NCI-H748 treated with DMSO at 0.1 percent for 48 hours (cell line): ENCODE results near the gene RAMP3.
"Not testable (repeated sequence)": the region's sequence is repeated elsewhere in the genome, so short reads cannot be mapped to it uniquely, and the experiment has no call there.

Experiments
- DNase-seq: peaks from one replicate; lab custom pipeline; 2025; lab: John Stamatoyannopoulos, UW

Gene RAMP3

GRCh38 chr7:45193828-45194227 is 36.2 kb downstream of the RAMP3 start:
- no peak for DNase-seq

DNA sequence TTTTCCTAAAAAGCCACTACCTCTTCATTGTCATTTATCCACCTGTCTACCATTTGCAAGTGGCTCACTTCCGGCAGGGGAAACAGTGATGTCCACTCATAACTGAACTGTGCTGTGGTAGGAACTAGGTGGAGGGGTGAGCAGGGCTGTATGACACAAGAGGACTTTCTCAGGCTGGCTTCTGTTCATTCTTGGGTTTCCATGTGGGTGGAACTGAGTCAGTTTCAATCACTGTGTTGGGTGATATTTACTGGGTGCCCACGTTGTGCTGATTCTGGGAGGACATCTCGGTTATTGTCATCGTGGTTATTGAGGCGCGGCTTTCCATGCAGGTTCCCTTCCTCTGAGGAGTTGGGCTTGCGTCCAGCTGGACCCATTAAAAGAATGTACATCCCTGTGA is 38.8 kb downstream of the RAMP3 start:
- no peak for DNase-seq

DNA sequence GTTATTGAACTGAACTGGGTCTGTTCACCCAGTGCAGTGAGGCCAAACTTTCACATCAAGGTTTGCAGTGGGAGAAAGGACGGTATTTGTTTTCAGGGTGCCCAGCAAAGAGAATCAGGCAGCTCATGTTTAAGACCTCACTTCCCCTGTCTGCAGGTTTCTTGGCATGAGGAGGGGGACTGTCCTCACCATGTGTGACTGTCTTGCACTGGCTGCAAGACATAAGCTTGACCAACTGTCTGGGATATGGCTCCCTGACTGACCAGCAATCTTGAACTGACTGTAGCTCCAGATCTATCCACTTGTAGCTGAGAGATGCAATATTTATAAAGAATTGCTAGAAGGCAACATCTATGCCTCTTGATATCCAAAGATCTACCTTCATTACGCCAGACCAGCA is 39.9 kb downstream of the RAMP3 start:
- no peak for DNase-seq

- DNase-seq = no peak
Measured at GRCh38 chr7:45198986-45199385, 41.4 kb downstream of the RAMP3 start.

GRCh38 chr7:45199506-45199905 is 41.9 kb downstream of the RAMP3 start:
- no peak for DNase-seq

- no peak for DNase-seq
Measured at GRCh38 chr7:45202625-45203024, 45.0 kb downstream of the RAMP3 start.

GRCh38 chr7:45203036-45203435 is 45.4 kb downstream of the RAMP3 start:
- DNase-seq = no peak

- DNase-seq = no peak
Measured at GRCh38 chr7:45203459-45203858, 45.9 kb downstream of the RAMP3 start.

- DNase-seq = no peak
Measured at GRCh38 chr7:45203936-45204445, 46.4 kb downstream of the RAMP3 start.

- not testable (repeated sequence) for DNase-seq
Measured at GRCh38 chr7:45206266-45206665, 48.7 kb downstream of the RAMP3 start.

DNA sequence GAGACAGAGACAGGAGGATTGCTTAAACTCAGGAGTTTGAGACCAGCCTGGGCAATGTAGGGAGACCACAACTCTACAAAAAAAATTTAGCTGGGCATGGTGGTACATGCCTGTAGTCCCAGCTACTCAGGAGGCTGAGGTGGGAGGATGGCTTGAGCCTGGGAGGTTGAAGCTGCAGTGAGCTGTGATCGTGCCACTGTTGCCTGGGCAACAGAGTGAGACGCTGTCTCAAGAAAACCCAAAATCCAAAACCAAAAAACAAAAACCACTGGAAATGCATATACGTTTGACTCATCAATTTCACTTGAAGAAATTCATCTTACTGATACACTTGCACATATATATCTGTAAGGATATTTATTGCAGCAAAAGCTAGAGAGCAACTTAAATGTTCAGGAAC is 52.3 kb downstream of the RAMP3 start:
- not testable (repeated sequence) for DNase-seq

GRCh38 chr7:45211066-45211465 is 53.5 kb downstream of the RAMP3 start:
- DNase-seq = no peak

GRCh38 chr7:45211958-45212357 is 54.4 kb downstream of the RAMP3 start:
- DNase-seq = no peak

DNA sequence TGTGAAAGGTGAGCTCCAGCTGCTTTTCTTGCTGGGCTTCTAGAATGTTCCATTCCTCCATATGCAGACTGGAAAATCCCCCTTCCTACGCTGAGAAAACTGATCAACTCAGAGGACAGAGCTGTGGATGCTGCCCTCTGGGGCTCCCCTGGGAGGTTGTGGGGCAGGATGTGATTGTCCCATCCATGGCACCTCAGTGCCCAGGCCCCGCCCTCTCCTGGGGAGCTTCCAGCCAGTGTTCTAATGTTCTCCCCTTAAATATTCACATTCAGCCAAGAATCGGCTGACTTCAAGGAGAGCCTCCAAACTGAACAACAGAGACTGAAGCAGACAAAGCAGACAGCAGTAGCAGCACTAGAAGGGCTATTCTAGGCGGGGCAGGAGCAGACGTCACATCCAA is 55.0 kb downstream of the RAMP3 start:
- no peak for DNase-seq

DNA sequence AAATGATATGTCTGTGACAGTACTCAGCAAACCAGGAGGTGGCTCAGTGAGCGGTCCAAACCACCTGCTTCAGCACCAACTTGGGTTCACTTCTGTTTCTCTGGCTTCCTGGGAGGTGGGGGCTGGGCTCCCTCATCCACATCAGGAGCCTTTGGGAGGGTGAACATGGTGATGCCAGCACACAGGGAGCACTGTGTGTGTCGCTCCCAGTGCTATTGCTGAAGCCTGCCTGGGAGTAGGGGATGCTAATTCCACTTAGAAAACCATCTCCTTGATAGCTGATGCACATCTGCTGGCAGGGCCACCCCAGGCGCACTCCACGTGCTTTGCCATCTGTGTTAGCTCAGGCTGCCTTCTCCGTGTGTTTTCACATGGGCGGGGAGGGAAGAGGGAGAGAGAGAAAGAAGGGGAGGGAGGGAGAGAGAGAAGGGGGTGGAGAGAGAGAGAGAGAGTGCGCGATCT is 58.0 kb downstream of the RAMP3 start:
- DNase-seq = no peak

- no peak for DNase-seq
Measured at GRCh38 chr7:45216181-45216580, 58.6 kb downstream of the RAMP3 start.

GRCh38 chr7:45216622-45217165 is 59.1 kb downstream of the RAMP3 start:
- DNase-seq = no peak

- DNase-seq = no peak
Measured at GRCh38 chr7:45217358-45217757, 59.8 kb downstream of the RAMP3 start.

DNA sequence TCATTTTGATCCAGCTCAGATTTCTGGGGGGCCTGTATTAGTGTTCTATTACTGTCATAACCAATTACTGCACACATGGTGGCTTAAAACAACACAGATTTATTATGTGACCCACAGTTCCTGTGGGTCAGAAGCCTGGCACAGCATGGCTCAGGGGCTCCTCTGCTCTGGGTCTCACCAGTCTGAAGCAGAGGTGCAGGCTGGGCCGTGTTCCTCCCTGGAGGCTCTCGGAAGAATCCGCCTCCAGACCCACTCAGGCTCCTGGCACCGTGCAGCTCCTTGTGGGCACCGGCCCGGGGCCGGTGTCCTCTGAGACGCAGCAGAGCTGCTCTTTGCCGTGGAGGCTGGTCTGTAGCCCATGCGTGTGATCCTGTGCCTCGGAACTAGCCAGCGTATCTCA is 61.5 kb downstream of the RAMP3 start:
- no peak for DNase-seq

GRCh38 chr7:45219801-45220435 is 62.3 kb downstream of the RAMP3 start:
- DNase-seq = no peak

GRCh38 chr7:45220846-45221618 is 63.4 kb downstream of the RAMP3 start:
- DNase-seq = no peak

DNA sequence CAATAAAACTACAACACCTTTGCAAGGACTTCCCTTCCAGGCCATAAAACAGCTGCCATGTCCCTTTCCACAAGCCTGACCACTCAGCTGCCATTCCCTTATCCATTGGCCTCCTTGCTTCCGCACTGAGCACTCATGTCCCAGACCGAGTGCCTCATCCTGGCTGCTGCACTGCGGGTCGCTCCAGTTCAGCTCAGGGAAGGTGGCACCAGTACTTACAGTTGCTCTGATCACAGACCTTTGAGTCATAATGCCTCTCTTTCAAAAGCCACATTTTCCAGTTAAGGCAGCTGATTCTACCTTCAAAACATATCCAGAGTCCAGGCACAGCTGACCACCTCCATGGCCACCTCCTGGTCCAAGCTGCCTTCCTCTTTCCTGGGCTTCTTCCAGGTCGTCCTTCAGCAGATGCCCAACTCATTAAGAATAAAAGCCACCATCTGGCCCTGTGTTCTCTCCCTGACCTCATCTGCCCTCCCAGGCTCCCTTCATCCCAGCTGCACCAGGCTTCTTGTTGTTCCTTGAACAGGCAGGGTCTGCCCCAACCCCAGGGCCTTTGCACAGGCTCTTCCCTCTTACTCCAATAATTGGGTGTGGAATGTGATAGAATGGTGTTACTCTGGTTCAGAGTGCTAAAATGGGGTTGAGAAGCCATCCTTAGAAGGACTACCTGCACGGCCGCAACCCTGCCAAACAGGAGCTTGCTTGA is 64.5 kb downstream of the RAMP3 start:
- DNase-seq = no peak

- DNase-seq = no peak
Measured at GRCh38 chr7:45223078-45223477, 65.5 kb downstream of the RAMP3 start.
